GM12872 (cell line): ENCODE data around the gene ROBO1.

ENCODE experiments used
- TF ChIP-seq, protein P1 (sequence below): IDR thresholded peaks from 3 replicates; pipeline ENCODE4 v1.5.1; 2011; ENCODE audit warnings: low read depth, mild to moderate bottlenecking, low read length, moderate library complexity; ENCODE audit not compliant: insufficient read depth

The ROBO1 gene

DNA sequence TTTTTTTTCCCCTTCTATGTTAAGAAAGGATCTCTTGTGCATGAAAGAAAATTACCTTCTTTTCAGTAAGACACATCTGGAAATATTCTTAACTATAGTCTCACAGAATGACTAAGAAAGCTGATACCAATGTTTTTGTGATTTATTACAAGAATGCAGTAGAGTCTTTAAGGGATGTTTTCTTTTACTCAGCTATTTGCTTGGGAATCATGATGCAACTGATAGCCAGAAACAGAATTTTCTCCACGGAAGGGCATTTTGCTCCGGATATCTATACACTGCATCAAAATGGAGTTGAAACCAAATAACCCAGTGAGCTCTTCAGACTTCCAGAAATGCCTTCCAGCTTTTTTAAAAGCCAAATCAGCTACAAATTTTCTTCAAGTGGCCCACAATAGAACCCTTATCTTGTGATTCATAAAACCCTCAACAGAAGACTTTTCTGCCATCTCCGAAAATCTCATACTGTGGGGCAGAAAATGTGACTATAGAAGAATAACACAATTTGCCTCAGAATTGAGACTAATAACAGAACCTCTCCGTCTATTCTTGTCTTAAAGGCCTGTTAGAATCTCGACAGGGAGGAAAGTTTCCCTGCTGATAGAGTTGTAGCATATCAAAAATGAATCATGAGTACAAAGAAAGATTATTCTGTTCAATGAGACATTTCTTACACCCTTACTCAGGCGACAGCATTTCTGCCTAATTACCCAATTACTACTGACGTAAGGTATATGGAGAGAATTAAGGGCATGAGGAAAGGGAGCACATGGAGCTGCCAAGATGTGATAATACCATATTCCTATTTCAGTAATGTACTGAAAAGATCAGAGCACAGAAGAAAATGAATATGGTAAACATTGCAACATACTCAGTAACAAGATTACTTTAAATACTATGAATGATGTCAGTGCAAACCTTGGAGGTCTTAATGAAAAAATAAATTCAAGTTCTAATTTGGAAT is 900.1 kb downstream of the ROBO1 start:
- TF ChIP-seq, protein P1, sequence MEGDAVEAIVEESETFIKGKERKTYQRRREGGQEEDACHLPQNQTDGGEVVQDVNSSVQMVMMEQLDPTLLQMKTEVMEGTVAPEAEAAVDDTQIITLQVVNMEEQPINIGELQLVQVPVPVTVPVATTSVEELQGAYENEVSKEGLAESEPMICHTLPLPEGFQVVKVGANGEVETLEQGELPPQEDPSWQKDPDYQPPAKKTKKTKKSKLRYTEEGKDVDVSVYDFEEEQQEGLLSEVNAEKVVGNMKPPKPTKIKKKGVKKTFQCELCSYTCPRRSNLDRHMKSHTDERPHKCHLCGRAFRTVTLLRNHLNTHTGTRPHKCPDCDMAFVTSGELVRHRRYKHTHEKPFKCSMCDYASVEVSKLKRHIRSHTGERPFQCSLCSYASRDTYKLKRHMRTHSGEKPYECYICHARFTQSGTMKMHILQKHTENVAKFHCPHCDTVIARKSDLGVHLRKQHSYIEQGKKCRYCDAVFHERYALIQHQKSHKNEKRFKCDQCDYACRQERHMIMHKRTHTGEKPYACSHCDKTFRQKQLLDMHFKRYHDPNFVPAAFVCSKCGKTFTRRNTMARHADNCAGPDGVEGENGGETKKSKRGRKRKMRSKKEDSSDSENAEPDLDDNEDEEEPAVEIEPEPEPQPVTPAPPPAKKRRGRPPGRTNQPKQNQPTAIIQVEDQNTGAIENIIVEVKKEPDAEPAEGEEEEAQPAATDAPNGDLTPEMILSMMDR, result no peak

DNA sequence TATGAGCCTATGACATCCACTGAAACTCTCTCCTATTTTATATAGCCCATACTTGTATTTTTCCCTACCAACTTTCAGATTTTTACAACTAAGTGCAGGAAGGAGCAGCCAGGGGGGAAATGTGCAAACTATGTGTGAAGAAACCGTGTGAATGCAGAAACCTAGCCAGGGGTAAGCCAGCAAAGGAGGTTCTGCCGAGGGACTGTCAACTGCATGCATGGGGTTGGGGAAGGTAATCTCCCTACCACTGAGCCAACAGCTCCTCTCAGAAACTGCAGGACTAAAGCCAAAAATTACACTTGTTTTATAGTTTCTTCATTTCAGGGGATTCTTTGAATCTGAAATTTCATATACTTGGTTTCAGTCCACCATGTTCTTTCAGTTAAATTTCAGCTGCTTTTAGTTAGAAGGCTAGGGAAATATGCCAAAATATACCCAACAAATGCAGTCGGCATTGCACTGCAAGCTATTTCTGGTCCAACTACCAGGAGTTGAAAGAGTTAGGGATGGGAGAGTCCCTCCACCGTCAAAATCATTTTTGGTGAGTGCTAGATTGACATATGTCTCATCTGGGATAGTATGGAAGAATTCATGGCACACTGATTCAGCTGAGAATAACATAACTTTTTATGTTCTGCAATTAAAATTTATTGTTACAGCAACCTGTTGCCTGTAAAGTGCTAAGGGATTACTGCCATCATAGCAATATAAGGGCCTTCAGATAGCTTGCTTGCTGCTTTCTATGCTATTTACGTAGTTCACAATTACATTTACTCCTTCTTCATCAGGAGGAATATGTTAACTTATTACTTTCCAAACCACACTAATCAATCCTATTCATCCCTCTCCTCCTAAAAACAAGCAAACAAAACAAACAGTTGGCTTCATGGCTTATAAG is 904.2 kb downstream of the ROBO1 start:
- TF ChIP-seq, protein P1, result no peak

DNA sequence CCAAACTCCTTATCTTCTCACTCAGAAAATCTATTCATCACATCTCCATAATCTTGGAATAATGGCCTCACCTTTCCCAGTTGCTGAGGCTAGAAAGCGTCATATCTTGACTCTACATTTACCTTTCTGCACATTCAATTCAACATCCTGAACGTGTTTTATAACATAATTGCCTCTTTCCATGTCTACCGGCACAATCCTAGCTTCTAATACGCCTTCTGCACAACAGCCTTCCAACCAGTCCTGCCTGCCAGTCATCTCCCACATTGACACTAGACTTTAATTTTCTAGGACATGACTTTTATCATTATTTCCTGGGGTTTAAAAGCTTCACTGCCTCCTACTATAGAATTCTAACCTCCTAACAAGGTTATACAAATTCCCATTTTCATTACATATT is 906.6 kb downstream of the ROBO1 start:
- TF ChIP-seq, protein P1, result no peak

DNA sequence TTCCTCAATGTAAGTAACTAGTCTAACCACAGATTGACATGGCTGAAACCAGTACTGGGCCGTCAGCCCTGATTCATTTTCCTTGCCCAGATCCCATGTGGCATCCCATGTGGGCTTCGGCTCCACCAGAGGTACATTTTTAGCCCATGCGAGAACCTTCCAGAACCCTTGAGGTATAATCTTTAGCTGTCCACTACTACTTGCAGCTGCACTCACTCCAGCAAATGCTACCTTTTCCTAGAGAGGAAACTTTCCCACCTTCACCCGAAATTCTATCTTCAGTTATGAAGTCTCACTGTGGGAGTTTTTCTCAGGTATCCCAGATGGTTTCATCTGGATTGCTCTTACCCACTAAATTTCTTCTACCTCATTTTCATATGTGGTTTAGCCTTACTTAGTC is 907.2 kb downstream of the ROBO1 start:
- TF ChIP-seq, protein P1, result no peak

DNA sequence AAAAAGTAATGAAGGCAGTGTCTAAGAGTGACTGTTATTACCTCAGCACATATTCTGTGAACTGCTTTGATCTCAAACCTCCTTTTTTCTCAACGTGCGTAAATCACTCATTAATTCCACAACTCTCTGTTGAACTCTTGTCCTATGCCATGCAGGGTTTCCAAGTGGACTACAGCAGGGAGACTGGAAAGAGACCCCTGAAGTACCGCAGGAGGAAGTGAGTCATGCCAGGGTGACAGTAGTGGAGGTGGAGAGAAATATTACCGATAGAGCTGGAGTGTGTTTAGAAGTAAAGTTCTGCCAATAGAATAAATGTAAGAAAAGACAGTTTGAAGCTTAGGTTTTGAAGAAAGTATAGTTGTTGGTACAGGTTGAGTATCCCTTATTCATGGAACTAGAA is 908.9 kb downstream of the ROBO1 start:
- TF ChIP-seq, protein P1, result no peak

DNA sequence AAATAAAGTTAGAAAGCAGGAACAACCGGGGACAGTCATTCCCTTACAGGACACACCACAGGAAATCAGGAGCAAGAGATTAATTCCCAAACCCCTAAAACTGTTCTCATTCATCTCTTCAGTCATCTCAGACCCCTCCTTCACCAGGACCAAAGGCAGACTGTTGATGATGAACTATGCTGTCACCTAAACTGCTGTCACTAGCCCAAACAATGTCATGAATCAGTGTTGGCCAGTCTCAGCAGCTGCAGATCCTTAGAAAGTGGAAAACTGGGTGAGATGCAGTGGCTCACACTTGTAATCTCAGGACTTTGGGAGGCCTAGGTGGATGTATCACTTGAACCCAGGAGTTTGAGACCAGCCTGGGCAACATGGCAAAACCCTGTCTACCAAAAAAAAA is 909.6 kb downstream of the ROBO1 start:
- TF ChIP-seq, protein P1, result no peak

DNA sequence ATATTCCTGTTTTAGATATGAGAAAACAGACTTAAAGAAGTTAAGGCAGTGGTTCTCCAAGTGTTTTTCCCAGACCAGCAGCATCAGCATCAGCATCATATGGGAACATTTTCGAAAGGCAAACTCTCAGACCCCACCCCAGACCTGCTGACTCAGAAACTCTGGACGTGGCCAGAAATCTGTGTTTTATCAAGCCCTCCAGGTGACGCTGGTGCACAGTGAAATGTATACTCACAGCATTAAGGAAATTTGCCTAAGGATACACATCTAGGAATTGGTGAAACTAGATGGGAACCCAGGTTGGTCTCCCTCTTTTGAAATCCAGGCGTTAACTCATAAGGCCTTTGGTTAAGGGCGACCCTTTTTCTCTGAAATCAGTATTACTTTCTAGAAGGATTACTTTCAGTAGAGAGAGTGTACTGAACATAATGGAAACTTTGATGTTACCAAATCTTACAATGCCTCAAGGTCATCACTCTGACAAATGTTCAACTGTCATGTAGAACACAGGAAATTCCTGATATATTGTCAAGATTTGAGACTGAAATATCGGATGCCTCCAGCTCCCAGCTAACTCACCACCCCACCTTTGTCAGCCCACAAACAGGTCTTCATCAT is 910.2 kb downstream of the ROBO1 start:
- TF ChIP-seq, protein P1, result no peak
